GM19395 (cell line): ENCODE results near the gene TPRN.

Experiments used
- ATAC-seq: cut with Tn5 transposase; IDR thresholded peaks from one replicate; pipeline ENCODE4 v1.9.1; 2021; ENCODE audit warnings: mild to moderate bottlenecking, moderate library complexity; ENCODE audit not compliant: unreplicated experiment

TPRN gene

GRCh38 chr9:137236238-137236935 lies 35.8 kb upstream of the TPRN start:
- no peak for ATAC-seq

GRCh38 chr9:137235424-137236237 lies 35.1 kb upstream of the TPRN start:
- no peak for ATAC-seq

GRCh38 chr9:137234758-137235423 lies 34.4 kb upstream of the TPRN start:
- no peak for ATAC-seq

GRCh38 chr9:137234055-137234697 lies 33.6 kb upstream of the TPRN start:
- no peak for ATAC-seq

- ATAC-seq, result no peak
These were observed 32.8 kb upstream of the TPRN start for GRCh38 chr9:137233143-137233980.

- ATAC-seq, result no peak
These were observed 32.0 kb upstream of the TPRN start for GRCh38 chr9:137232510-137232909.

GRCh38 chr9:137232101-137232500 lies 31.6 kb upstream of the TPRN start:
- no peak for ATAC-seq

GRCh38 chr9:137231372-137232039 lies 31.0 kb upstream of the TPRN start:
- ATAC-seq, result no peak

- ATAC-seq, result no peak
These were observed 30.3 kb upstream of the TPRN start, which contains the start of gene SLC34A3 for GRCh38 chr9:137230705-137231371. Gene SLC34A3, plus strand, starts transcription at chr9:137230901. Its CDS starts 802 bp downstream, at chr9:137231703.

GRCh38 chr9:137229903-137230704 lies 29.6 kb upstream of the TPRN start:
- ATAC-seq, result no peak

GRCh38 chr9:137228968-137229896 lies 28.7 kb upstream of the TPRN start:
- no peak for ATAC-seq

GRCh38 chr9:137228506-137228967 lies 28.0 kb upstream of the TPRN start:
- ATAC-seq, result no peak

GRCh38 chr9:137227853-137228505 lies 27.4 kb upstream of the TPRN start:
- ATAC-seq, result no peak

GRCh38 chr9:137227054-137227852 lies 26.7 kb upstream of the TPRN start, which contains the start of gene RNF224:
Gene RNF224, plus strand, starts transcription at chr9:137227502. Its CDS starts 834 bp downstream, at chr9:137228336.
- ATAC-seq, result no peak

- ATAC-seq, result no peak
These were observed 26.0 kb upstream of the TPRN start for GRCh38 chr9:137226338-137227053.
